Tibial nerve (tissue), 4 donors: Measurements from ENCODE around the gene LTBP1. TPM values are rescaled to one million over a fixed set of nuclear protein-coding genes. Genes with fewer than 3 reads are reported as not detected.
A peak's percentile ranks its signal among the peaks of the same experiment; 100 is the strongest.

ENCODE experiments used
- DNase-seq, 2 donors: peaks; one replicate each; pipeline ENCODE4 v3.0.0-alpha.2; 2019; ENCODE audit warnings: low spot score in 2 of 2
- H3K27ac ChIP-seq, 4 donors: fragments of 200-600 bp; sonication (generic) in 3 of 4; one replicate each; pipeline ENCODE4 v1.5.1; 2017 to 2019; ENCODE audit warnings: mild to moderate bottlenecking in 1 of 4
- H3K27me3 ChIP-seq, 2 donors: fragments of 200-600 bp; sonication (generic) in 1 of 2; one replicate each; pipeline versions ENCODE4 v1.5.1 to v1.6.0; 2017 to 2019
- H3K36me3 ChIP-seq, 3 donors: fragments of 200-600 bp; sonication (generic); one replicate each; pipeline ENCODE4 v1.5.1; 2018 to 2019
- H3K4me1 ChIP-seq, 4 donors: fragments of 200-600 bp; sonication (generic) in 3 of 4; one replicate each; pipeline ENCODE4 v1.5.1; 2017 to 2019
- H3K4me3 ChIP-seq, 4 donors: fragments of 200-600 bp; sonication (generic) in 3 of 4; one replicate each; pipeline ENCODE4 v1.5.1; 2017 to 2019; ENCODE audit warnings: mild to moderate bottlenecking in 1 of 4, moderate library complexity in 1 of 4
- H3K9me3 ChIP-seq, 4 donors: fragments of 200-600 bp; sonication (generic) in 3 of 4; one replicate each; pipeline ENCODE4 v1.5.1; 2017 to 2019
- CTCF ChIP-seq, 5 experiments: fragments of 200-600 bp in 3 of 5; fragments of 450-650 bp in 2 of 5; sonication (generic) in 3 of 5; IDR thresholded peaks; one replicate each; pipeline ENCODE4 v1.5.1; 2016 to 2019; ENCODE audit warnings: antibody characterized with exemption in 5 of 5, mild to moderate bottlenecking in 3 of 5, moderate library complexity in 2 of 5
- EP300 ChIP-seq, 2 donors: sonication (generic); formaldehyde crosslinking; IDR thresholded peaks; one replicate each; pipeline ENCODE4 v1.6.1; 2017; ENCODE audit warnings: antibody characterized with exemption in 2 of 2, mild to moderate bottlenecking in 1 of 2
- POLR2A ChIP-seq, 2 donors: fragments of 450-650 bp; IDR thresholded peaks; one replicate each; pipeline ENCODE4 v1.6.1; 2017; ENCODE audit warnings: antibody characterized with exemption in 2 of 2, mild to moderate bottlenecking in 2 of 2, moderate library complexity in 2 of 2
- WGBS, 2 donors: methylation state at CpG; one replicate each; pipeline ENCODE4 v1.1.5; 2018; 5-methylcytosine and 5-hydroxymethylcytosine counted together
- total RNA-seq, 4 donors: library from RNA; depleted of rRNA; stranded (reverse); fragments of >200 nt; gene quantifications; one replicate each; pipeline ENCODE4 v1.1.0, GENCODE V29; 2016

The LTBP1 gene
- total RNA-seq, 4 donors from 2014 or later = 29.4 to 89.8 (median 50.6) TPM

GRCh38 chr2:33011373-33011772 lies 64.6 kb downstream of the LTBP1 start:
- no peaks in the 10 kb centered on the region for H3K4me1 ChIP-seq
- H3K36me3 ChIP-seq = no peaks in the 10 kb centered on the region
- no peak overlapping the region for H3K4me3 ChIP-seq
- no peaks in the 10 kb centered on the region for H3K27me3 ChIP-seq
- TF ChIP-seq EP300 (IDR thresholded peaks at IDR 0.05) = no peak
- no peak for TF ChIP-seq POLR2A (IDR thresholded peaks at IDR 0.05)
- no peak for TF ChIP-seq CTCF (IDR thresholded peaks at IDR 0.05)
- 41 to 60% methylated on average over 2 of the region's 2 CpGs for WGBS, 2 donors
- H3K9me3 ChIP-seq = no peaks in the 10 kb centered on the region
- no peak for DNase-seq
- no peak overlapping the region for H3K27ac ChIP-seq

- Histone ChIP-seq H3K27ac (no peak overlapping the region), H3K27me3 (no peaks in the 10 kb centered on the region), H3K9me3 (no peaks in the 10 kb centered on the region), H3K4me3 (no peak overlapping the region), H3K36me3 (no peaks in the 10 kb centered on the region), H3K4me1 (no peaks in the 10 kb centered on the region)
- no peak for TF ChIP-seq POLR2A (IDR thresholded peaks at IDR 0.05)
- TF ChIP-seq EP300 (IDR thresholded peaks at IDR 0.05) = no peak
- TF ChIP-seq CTCF (IDR thresholded peaks at IDR 0.05) = no peak
- WGBS, 2 donors = 54 to 70% methylated on average over 3 of the region's 3 CpGs
- no peak for DNase-seq
These were observed 65.2 kb downstream of the LTBP1 start for GRCh38 chr2:33011941-33012340.

GRCh38 chr2:33013684-33014110 lies 66.9 kb downstream of the LTBP1 start:
- no peaks in the 10 kb centered on the region for H3K4me1 ChIP-seq
- 62 to 70% methylated on average over 3 of the region's 3 CpGs for WGBS, 2 donors

GRCh38 chr2:33014268-33014667 lies 67.5 kb downstream of the LTBP1 start:
- peak overlapping the region in 1 of 4 donors; percentile 25 for H3K27ac ChIP-seq
- H3K9me3 ChIP-seq = no peaks in the 10 kb centered on the region
- H3K4me3 ChIP-seq = no peak overlapping the region
- no peaks in the 10 kb centered on the region for H3K36me3 ChIP-seq
- 47 to 56% methylated on average over 2 of the region's 2 CpGs for WGBS, 2 donors
- TF ChIP-seq CTCF (IDR thresholded peaks at IDR 0.05) (no peak), POLR2A (IDR thresholded peaks at IDR 0.05) (no peak), EP300 (IDR thresholded peaks at IDR 0.05) (no peak)
- H3K4me1 ChIP-seq = no peaks in the 10 kb centered on the region
- no peak for DNase-seq
- H3K27me3 ChIP-seq = no peaks in the 10 kb centered on the region

More at GRCh38 chr2:33013684-33014110, 66.9 kb downstream of the LTBP1 start:
- Histone ChIP-seq H3K36me3 (no peaks in the 10 kb centered on the region), H3K4me3 (no peak overlapping the region), H3K9me3 (no peaks in the 10 kb centered on the region), H3K27me3 (no peaks in the 10 kb centered on the region), H3K27ac (no peak overlapping the region)
- TF ChIP-seq EP300 (IDR thresholded peaks at IDR 0.05) = no peak
- no peak for TF ChIP-seq CTCF (IDR thresholded peaks at IDR 0.05)
- no peak for TF ChIP-seq POLR2A (IDR thresholded peaks at IDR 0.05)
- no peak for DNase-seq

GRCh38 chr2:33015421-33016142 lies 68.8 kb downstream of the LTBP1 start:
- H3K27ac ChIP-seq = peak overlapping the region in 1 of 4 donors; percentile 14
- H3K9me3 ChIP-seq = no peaks in the 10 kb centered on the region
- no peaks in the 10 kb centered on the region for H3K36me3 ChIP-seq
- H3K4me1 ChIP-seq = no peaks in the 10 kb centered on the region
- no peaks in the 10 kb centered on the region for H3K27me3 ChIP-seq
- no peak for TF ChIP-seq CTCF (IDR thresholded peaks at IDR 0.05)
- 56 to 63% methylated on average over 4 of the region's 4 CpGs for WGBS, 2 donors
- H3K4me3 ChIP-seq = no peak overlapping the region
- no peak for DNase-seq
